H54 (cell line): Measurements from ENCODE around the gene C9orf40.

Experiments used
- DNase-seq: peaks from one replicate; pipeline ENCODE4 v3.0.0; 2011; ENCODE audit warnings: low spot score, mixed read lengths; ENCODE audit not compliant: insufficient read length
- FAIRE-seq: peaks from 3 replicates; lab custom pipeline; 2011; peaks lifted over from hg19 to GRCh38; lab: Jason Lieb, UNC
- POLR2A ChIP-seq: IDR thresholded peaks from 2 replicates; pipeline ENCODE4 v1.6.1; 2011; ENCODE audit warnings: low read depth, mild to moderate bottlenecking, low read length

The C9orf40 gene, protein sequence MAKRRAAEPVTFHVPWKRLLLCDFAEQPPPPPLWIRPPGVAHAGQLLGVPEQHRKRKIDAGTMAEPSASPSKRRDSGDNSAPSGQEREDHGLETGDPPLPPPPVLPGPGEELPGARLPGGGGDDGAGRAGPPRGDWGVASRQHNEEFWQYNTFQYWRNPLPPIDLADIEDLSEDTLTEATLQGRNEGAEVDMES

GRCh38 chr9:74952201-74953151, at the start of gene C9orf40:
TSS of gene C9orf40 (minus strand) at chr9:74952912. CDS start at chr9:74952611, 301 bp downstream.
- peak; percentile 72 for TF ChIP-seq POLR2A
- peak; percentile 84 for FAIRE-seq
- peak; percentile 95 for DNase-seq

- FAIRE-seq: peak; percentile 100
- DNase-seq: peak; percentile 12
- TF ChIP-seq POLR2A: no peak
These were observed 49.2 kb upstream of the C9orf40 start for GRCh38 chr9:75001719-75002421.

- TF ChIP-seq POLR2A: no peak
- FAIRE-seq: no peak
These were observed 48.1 kb upstream of the C9orf40 start for GRCh38 chr9:75000835-75001234.

GRCh38 chr9:74985041-74985440, 32.3 kb upstream of the C9orf40 start:
- peak; percentile 52 for FAIRE-seq
- no peak for DNase-seq
- TF ChIP-seq POLR2A: no peak

More at GRCh38 chr9:75000835-75001234, 48.1 kb upstream of the C9orf40 start:
- DNase-seq: no peak

- no peak for TF ChIP-seq POLR2A
- DNase-seq: no peak
- FAIRE-seq: peak; percentile 78
These were observed 31.0 kb upstream of the C9orf40 start for GRCh38 chr9:74983709-74984108.

DNA sequence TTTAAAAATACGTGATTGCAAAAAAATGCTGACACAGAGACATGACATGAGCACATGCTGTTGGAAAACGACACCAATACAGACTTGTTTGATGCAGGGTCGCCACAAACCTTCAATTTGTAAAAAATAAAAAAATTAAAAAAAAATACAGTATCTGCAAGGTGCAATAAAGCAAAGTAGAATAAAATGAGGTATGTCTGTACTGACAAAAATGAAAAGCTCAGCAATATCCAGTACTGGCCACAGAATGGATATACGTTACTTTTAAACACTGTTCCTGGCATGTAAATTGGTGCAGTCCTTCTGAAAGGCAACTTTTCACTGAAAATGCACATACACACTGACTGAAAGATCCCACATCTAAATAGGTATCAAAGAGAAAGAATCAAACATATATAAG, 27.1 kb upstream of the C9orf40 start:
- TF ChIP-seq POLR2A: no peak
- DNase-seq (no peak), FAIRE-seq (no peak)

- DNase-seq (no peak), FAIRE-seq (no peak)
- no peak for TF ChIP-seq POLR2A
These were observed 24.6 kb upstream of the C9orf40 start for GRCh38 chr9:74977287-74977686.

- no peak for TF ChIP-seq POLR2A
- DNase-seq: no peak
- FAIRE-seq: no peak
These were observed 22.8 kb upstream of the C9orf40 start for GRCh38 chr9:74975538-74975937.

DNA sequence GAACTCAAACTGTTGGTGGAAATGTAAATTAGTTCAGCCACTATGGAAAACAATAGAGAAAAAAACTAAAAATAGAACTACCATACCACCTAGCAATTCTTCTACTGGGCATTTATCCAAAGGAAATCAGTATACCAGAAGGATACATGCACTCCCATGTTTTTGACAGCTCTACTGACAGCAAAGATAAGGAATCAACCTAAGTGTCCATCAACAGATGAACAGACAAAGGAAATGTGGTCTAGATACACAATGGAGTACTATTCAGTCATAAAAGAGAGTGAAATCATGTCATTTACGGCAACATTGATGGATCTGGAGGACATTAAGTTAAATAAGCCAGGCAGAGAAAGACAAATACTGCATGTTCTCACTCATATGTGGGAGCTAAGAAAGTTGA, 21.8 kb upstream of the C9orf40 start:
- TF ChIP-seq POLR2A: no peak
- no peak for DNase-seq
- FAIRE-seq: peak; percentile 88

DNA sequence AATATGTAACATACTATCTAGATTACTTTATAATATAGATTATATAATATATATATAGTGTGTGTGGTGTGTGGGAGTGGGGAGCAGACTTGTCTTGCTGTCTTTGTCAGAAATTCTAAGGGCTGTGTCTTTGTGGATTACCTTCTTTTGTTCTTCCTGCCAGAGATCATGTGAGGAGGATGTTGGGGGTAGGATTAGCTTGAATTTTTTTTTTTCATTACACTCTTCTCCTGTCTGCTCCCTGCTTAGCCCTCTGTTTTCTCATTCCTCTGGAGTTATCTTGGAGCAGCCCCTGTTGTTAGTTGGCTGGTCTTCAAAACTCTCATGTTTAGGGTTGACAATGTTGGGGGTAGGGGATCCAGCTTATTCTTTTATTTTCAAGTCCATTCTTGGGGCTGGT, 21.0 kb upstream of the C9orf40 start:
- FAIRE-seq (no peak), DNase-seq (no peak)
- no peak for TF ChIP-seq POLR2A

DNA sequence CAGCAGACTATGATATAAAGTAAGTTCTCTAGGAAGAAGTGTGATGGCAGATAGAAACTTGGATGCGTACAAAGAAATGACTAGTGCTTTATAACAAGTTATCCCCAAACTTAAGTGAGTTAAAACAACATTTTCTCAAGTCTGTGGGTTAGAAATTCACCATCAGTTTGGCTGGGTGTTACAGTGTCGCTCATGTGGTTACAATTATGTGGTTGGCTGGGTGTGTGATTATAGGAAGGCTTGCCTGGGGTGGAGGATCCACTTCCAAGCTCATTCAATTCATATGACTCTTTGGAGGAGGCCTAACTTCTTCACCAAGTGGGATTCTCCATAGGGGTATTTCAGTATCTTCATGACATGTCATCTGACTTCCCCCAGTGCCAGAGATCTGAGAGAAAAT, 10.3 kb upstream of the C9orf40 start:
- FAIRE-seq: no peak
- no peak for TF ChIP-seq POLR2A

GRCh38 chr9:74961496-74961895, 8.8 kb upstream of the C9orf40 start:
- no peak for DNase-seq
- TF ChIP-seq POLR2A: no peak
- peak; percentile 55 for FAIRE-seq

More for the DNA sequence above, 10.3 kb upstream of the C9orf40 start:
- DNase-seq: no peak

GRCh38 chr9:74960561-74960960, 7.8 kb upstream of the C9orf40 start:
- DNase-seq (peak; percentile 19), FAIRE-seq (peak; percentile 95)
- no peak for TF ChIP-seq POLR2A

DNA sequence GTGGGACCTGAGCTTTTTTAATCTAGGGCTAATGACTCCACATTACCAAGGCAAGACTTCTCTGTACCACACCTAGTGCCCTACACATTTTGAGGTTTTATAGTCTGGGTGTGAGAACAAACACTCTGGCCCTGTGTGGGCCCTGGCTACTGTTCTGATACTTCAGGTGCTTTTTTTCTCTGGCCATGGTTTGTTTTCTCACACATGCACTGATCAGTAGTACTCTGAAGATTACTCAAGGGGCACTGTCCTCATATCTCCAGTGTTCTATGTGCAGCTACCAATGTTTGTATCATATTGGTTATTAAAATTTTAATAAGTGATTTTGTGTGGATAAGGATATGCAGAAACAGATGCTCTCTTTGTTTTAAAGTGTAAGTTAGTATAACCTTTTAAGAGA, 5.9 kb upstream of the C9orf40 start:
- no peak for DNase-seq
- FAIRE-seq: no peak
- TF ChIP-seq POLR2A: no peak
